HG03460 (cell line): ENCODE results near the gene MVB12B.

Source experiments
- ATAC-seq: cut with Tn5 transposase; IDR thresholded peaks from one replicate; pipeline ENCODE4 v1.9.1; 2021; ENCODE audit not compliant: unreplicated experiment

Gene MVB12B

GRCh38 chr9:126515001-126515872 is 188.6 kb downstream of the MVB12B start:
- ATAC-seq, result no peak

- ATAC-seq, result no peak
Measured at GRCh38 chr9:126515873-126516505, 189.4 kb downstream of the MVB12B start.

- ATAC-seq, result no peak
Measured at GRCh38 chr9:126516561-126516935, 189.9 kb downstream of the MVB12B start.

GRCh38 chr9:126516936-126517832 is 190.6 kb downstream of the MVB12B start:
- no peak for ATAC-seq

- no peak for ATAC-seq
Measured at GRCh38 chr9:126517833-126518356, 191.3 kb downstream of the MVB12B start.

- ATAC-seq, result no peak
Measured at GRCh38 chr9:126518763-126519162, 192.1 kb downstream of the MVB12B start.

GRCh38 chr9:126519660-126520420 is 193.2 kb downstream of the MVB12B start:
- ATAC-seq, result no peak

- ATAC-seq, result no peak
Measured at GRCh38 chr9:126520453-126520852, 193.8 kb downstream of the MVB12B start.

GRCh38 chr9:126521089-126521488 is 194.5 kb downstream of the MVB12B start:
- ATAC-seq, result no peak

- ATAC-seq, result no peak
Measured at GRCh38 chr9:126521551-126521950, 194.9 kb downstream of the MVB12B start.

GRCh38 chr9:126521976-126522590 is 195.5 kb downstream of the MVB12B start:
- no peak for ATAC-seq

- no peak for ATAC-seq
Measured at GRCh38 chr9:126522612-126523356, 196.2 kb downstream of the MVB12B start.

- ATAC-seq, result no peak
Measured at GRCh38 chr9:126523611-126524111, 197.0 kb downstream of the MVB12B start.

- ATAC-seq, result no peak
Measured at GRCh38 chr9:126524353-126525077, 197.9 kb downstream of the MVB12B start.

- ATAC-seq, result no peak
Measured at GRCh38 chr9:126526218-126527108, 199.8 kb downstream of the MVB12B start.

GRCh38 chr9:126527109-126527825 is 200.6 kb downstream of the MVB12B start:
- ATAC-seq, result no peak

GRCh38 chr9:126528111-126528510 is 201.5 kb downstream of the MVB12B start:
- ATAC-seq, result no peak
